ENCODE measurements around the gene COASY. TPM values are rescaled to one million over a fixed set of nuclear protein-coding genes. Genes with fewer than 3 reads are reported as not detected.
A peak's percentile ranks its signal among the peaks of the same experiment; 100 is the strongest.

COASY gene
- total RNA-seq, 1 experiment from 2014 or later = 131 TPM

DNA sequence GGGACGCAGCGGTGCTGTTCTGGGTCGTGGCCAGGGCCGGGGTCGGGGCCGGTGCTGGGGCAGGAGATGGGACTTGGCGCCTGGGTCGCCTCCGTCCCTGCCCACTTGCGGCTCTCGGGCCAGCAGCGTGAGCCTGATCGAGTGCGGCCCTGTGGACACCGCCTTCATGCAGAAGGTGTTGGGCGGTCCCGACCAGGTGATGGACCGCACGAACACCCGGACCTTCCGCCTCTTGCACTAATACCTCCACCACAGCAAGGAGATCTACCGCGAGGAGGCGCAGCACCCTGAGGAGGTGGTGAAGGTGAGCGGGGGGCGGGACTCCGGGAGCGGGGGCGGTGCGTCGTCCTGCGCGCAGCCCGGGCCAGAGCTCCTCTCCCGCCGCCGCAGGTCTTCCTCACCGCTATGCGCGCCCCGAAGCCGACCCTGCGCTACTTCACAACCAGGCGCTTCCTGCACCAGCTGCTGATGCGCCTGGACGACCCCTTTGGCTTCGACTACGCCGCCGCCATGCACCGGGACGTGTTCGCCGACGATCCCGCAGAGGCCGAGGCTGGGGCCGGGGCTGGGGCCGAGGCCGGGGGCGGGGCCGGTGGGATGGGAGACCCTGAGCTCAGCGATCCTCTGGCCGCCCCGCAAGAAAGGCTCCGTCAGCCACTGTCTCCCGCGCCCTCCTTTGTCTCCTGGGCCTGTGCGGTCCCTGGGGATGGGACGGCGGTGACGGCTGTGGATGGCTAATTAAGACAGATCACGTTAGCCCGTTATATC lies 13.7 kb upstream of the COASY start (continued):
- TF ChIP-seq, protein P1, sequence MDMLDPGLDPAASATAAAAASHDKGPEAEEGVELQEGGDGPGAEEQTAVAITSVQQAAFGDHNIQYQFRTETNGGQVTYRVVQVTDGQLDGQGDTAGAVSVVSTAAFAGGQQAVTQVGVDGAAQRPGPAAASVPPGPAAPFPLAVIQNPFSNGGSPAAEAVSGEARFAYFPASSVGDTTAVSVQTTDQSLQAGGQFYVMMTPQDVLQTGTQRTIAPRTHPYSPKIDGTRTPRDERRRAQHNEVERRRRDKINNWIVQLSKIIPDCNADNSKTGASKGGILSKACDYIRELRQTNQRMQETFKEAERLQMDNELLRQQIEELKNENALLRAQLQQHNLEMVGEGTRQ (CRISPR knock-in tag; IDR thresholded peaks at IDR 0.05) = peak; percentile 60
- TF ChIP-seq, protein P2, sequence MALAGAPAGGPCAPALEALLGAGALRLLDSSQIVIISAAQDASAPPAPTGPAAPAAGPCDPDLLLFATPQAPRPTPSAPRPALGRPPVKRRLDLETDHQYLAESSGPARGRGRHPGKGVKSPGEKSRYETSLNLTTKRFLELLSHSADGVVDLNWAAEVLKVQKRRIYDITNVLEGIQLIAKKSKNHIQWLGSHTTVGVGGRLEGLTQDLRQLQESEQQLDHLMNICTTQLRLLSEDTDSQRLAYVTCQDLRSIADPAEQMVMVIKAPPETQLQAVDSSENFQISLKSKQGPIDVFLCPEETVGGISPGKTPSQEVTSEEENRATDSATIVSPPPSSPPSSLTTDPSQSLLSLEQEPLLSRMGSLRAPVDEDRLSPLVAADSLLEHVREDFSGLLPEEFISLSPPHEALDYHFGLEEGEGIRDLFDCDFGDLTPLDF (CRISPR knock-in tag; IDR thresholded peaks at IDR 0.05) = no peak
- no peak for TF ChIP-seq IRF2 (CRISPR knock-in tag; IDR thresholded peaks at IDR 0.05; ENCODE audit: borderline replicate concordance, low read depth)
- no peak for TF ChIP-seq GRHL2 (CRISPR knock-in tag; IDR thresholded peaks at IDR 0.05; ENCODE audit: insufficient replicate concordance, severe bottlenecking)
- TF ChIP-seq SMAD3 (CRISPR knock-in tag; IDR thresholded peaks at IDR 0.05; ENCODE audit: borderline replicate concordance) = no peak
- TF ChIP-seq NR3C1 (CRISPR knock-in tag; conservative IDR thresholded peaks at IDR 0.05; ENCODE audit: low read depth) = 0 out of 2 replicates have a peak, but pooled peaks have one; percentile 56
- TF ChIP-seq FOXJ3 (CRISPR knock-in tag; IDR thresholded peaks at IDR 0.05; ENCODE audit: borderline replicate concordance) = no peak
- no peak for TF ChIP-seq ZNF263 (CRISPR knock-in tag; IDR thresholded peaks at IDR 0.05; ENCODE audit: low read depth)
- no peak for TF ChIP-seq NR2C2 (CRISPR knock-in tag; IDR thresholded peaks at IDR 0.05)
- TF ChIP-seq, protein P3, sequence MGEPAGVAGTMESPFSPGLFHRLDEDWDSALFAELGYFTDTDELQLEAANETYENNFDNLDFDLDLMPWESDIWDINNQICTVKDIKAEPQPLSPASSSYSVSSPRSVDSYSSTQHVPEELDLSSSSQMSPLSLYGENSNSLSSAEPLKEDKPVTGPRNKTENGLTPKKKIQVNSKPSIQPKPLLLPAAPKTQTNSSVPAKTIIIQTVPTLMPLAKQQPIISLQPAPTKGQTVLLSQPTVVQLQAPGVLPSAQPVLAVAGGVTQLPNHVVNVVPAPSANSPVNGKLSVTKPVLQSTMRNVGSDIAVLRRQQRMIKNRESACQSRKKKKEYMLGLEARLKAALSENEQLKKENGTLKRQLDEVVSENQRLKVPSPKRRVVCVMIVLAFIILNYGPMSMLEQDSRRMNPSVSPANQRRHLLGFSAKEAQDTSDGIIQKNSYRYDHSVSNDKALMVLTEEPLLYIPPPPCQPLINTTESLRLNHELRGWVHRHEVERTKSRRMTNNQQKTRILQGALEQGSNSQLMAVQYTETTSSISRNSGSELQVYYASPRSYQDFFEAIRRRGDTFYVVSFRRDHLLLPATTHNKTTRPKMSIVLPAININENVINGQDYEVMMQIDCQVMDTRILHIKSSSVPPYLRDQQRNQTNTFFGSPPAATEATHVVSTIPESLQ (CRISPR knock-in tag; IDR thresholded peaks at IDR 0.05) = no peak
- TF ChIP-seq, protein P4, sequence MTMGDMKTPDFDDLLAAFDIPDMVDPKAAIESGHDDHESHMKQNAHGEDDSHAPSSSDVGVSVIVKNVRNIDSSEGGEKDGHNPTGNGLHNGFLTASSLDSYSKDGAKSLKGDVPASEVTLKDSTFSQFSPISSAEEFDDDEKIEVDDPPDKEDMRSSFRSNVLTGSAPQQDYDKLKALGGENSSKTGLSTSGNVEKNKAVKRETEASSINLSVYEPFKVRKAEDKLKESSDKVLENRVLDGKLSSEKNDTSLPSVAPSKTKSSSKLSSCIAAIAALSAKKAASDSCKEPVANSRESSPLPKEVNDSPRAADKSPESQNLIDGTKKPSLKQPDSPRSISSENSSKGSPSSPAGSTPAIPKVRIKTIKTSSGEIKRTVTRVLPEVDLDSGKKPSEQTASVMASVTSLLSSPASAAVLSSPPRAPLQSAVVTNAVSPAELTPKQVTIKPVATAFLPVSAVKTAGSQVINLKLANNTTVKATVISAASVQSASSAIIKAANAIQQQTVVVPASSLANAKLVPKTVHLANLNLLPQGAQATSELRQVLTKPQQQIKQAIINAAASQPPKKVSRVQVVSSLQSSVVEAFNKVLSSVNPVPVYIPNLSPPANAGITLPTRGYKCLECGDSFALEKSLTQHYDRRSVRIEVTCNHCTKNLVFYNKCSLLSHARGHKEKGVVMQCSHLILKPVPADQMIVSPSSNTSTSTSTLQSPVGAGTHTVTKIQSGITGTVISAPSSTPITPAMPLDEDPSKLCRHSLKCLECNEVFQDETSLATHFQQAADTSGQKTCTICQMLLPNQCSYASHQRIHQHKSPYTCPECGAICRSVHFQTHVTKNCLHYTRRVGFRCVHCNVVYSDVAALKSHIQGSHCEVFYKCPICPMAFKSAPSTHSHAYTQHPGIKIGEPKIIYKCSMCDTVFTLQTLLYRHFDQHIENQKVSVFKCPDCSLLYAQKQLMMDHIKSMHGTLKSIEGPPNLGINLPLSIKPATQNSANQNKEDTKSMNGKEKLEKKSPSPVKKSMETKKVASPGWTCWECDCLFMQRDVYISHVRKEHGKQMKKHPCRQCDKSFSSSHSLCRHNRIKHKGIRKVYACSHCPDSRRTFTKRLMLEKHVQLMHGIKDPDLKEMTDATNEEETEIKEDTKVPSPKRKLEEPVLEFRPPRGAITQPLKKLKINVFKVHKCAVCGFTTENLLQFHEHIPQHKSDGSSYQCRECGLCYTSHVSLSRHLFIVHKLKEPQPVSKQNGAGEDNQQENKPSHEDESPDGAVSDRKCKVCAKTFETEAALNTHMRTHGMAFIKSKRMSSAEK (CRISPR knock-in tag; IDR thresholded peaks at IDR 0.05; ENCODE audit: borderline replicate concordance) = no peak
- no peak for TF ChIP-seq NFE2L1 (CRISPR knock-in tag; IDR thresholded peaks at IDR 0.05)
- TF ChIP-seq CBFB (CRISPR knock-in tag; IDR thresholded peaks at IDR 0.05; ENCODE audit: low read depth) = peak; percentile 37; the same call in 1 of the 2 replicates
- no peak for TF ChIP-seq ZNF317 (CRISPR knock-in tag; IDR thresholded peaks at IDR 0.05; ENCODE audit: borderline replicate concordance, low read depth)
- TF ChIP-seq, protein P5, sequence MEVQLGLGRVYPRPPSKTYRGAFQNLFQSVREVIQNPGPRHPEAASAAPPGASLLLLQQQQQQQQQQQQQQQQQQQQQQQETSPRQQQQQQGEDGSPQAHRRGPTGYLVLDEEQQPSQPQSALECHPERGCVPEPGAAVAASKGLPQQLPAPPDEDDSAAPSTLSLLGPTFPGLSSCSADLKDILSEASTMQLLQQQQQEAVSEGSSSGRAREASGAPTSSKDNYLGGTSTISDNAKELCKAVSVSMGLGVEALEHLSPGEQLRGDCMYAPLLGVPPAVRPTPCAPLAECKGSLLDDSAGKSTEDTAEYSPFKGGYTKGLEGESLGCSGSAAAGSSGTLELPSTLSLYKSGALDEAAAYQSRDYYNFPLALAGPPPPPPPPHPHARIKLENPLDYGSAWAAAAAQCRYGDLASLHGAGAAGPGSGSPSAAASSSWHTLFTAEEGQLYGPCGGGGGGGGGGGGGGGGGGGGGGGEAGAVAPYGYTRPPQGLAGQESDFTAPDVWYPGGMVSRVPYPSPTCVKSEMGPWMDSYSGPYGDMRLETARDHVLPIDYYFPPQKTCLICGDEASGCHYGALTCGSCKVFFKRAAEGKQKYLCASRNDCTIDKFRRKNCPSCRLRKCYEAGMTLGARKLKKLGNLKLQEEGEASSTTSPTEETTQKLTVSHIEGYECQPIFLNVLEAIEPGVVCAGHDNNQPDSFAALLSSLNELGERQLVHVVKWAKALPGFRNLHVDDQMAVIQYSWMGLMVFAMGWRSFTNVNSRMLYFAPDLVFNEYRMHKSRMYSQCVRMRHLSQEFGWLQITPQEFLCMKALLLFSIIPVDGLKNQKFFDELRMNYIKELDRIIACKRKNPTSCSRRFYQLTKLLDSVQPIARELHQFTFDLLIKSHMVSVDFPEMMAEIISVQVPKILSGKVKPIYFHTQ (CRISPR knock-in tag; IDR thresholded peaks at IDR 0.05) = no peak
- no peak for TF ChIP-seq PRRX2 (CRISPR knock-in tag; IDR thresholded peaks at IDR 0.05)
- no peak for TF ChIP-seq RELA (CRISPR knock-in tag; IDR thresholded peaks at IDR 0.05; ENCODE audit: borderline replicate concordance)
- TF ChIP-seq SMAD4 (CRISPR knock-in tag; IDR thresholded peaks at IDR 0.05) = no peak
- TF ChIP-seq, protein P6, sequence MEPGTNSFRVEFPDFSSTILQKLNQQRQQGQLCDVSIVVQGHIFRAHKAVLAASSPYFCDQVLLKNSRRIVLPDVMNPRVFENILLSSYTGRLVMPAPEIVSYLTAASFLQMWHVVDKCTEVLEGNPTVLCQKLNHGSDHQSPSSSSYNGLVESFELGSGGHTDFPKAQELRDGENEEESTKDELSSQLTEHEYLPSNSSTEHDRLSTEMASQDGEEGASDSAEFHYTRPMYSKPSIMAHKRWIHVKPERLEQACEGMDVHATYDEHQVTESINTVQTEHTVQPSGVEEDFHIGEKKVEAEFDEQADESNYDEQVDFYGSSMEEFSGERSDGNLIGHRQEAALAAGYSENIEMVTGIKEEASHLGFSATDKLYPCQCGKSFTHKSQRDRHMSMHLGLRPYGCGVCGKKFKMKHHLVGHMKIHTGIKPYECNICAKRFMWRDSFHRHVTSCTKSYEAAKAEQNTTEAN (CRISPR knock-in tag; IDR thresholded peaks at IDR 0.05) = no peak
- TF ChIP-seq, protein P7, sequence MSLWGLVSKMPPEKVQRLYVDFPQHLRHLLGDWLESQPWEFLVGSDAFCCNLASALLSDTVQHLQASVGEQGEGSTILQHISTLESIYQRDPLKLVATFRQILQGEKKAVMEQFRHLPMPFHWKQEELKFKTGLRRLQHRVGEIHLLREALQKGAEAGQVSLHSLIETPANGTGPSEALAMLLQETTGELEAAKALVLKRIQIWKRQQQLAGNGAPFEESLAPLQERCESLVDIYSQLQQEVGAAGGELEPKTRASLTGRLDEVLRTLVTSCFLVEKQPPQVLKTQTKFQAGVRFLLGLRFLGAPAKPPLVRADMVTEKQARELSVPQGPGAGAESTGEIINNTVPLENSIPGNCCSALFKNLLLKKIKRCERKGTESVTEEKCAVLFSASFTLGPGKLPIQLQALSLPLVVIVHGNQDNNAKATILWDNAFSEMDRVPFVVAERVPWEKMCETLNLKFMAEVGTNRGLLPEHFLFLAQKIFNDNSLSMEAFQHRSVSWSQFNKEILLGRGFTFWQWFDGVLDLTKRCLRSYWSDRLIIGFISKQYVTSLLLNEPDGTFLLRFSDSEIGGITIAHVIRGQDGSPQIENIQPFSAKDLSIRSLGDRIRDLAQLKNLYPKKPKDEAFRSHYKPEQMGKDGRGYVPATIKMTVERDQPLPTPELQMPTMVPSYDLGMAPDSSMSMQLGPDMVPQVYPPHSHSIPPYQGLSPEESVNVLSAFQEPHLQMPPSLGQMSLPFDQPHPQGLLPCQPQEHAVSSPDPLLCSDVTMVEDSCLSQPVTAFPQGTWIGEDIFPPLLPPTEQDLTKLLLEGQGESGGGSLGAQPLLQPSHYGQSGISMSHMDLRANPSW (CRISPR knock-in tag; conservative IDR thresholded peaks at IDR 0.05; ENCODE audit: low read depth) = peak; percentile 89; the same call in 1 of the 2 replicates
- no peak for TF ChIP-seq EMX1 (CRISPR knock-in tag; IDR thresholded peaks at IDR 0.05)
- no peak for TF ChIP-seq ZNF671 (CRISPR knock-in tag; IDR thresholded peaks at IDR 0.05)
- no peak for TF ChIP-seq TEAD4 (CRISPR knock-in tag; IDR thresholded peaks at IDR 0.05)

Measured in WTC11 (cell line).